WTC11 (cell line): Measurements from ENCODE around the gene ZNF557.

Experiments
- CBFB ChIP-seq: sonication (generic); formaldehyde crosslinking; IDR thresholded peaks from 2 replicates; pipeline ENCODE4 v1.8.1; 2022; ENCODE audit warnings: mild to moderate bottlenecking, low read depth, missing genetic modification reagents
- ELF4 ChIP-seq: sonication (generic); formaldehyde crosslinking; IDR thresholded peaks from 2 replicates; pipeline ENCODE4 v1.8.1; 2022; ENCODE audit warnings: low read depth, mild to moderate bottlenecking, moderate library complexity, missing genetic modification reagents
- ERG ChIP-seq: fragments of 250-450 bp; sonication (Bioruptor Pico); IDR thresholded peaks from 2 replicates; pipeline ENCODE4 v1.8.0; 2021; ENCODE audit warnings: mild to moderate bottlenecking
- ESRRA ChIP-seq: sonication (generic); formaldehyde crosslinking; IDR thresholded peaks from 2 replicates; pipeline ENCODE4 v1.8.1; 2022; ENCODE audit warnings: mild to moderate bottlenecking, missing genetic modification reagents, borderline replicate concordance
- FOXJ3 ChIP-seq: sonication (generic); formaldehyde crosslinking; IDR thresholded peaks from 2 replicates; pipeline ENCODE4 v1.9.0; 2021; ENCODE audit warnings: missing genetic modification reagents, mild to moderate bottlenecking, borderline replicate concordance
- KAT7 ChIP-seq: sonication (generic); formaldehyde crosslinking; IDR thresholded peaks from 2 replicates; pipeline ENCODE4 v1.8.1; 2023; ENCODE audit warnings: missing genetic modification reagents, mild to moderate bottlenecking, borderline replicate concordance
- MAX ChIP-seq: sonication (generic); formaldehyde crosslinking; IDR thresholded peaks from 2 replicates; pipeline ENCODE4 v1.8.0; 2022; ENCODE audit warnings: mild to moderate bottlenecking, missing genetic modification reagents
- NR1H2 ChIP-seq: sonication (generic); formaldehyde crosslinking; IDR thresholded peaks from 2 replicates; pipeline ENCODE4 v1.9.0; 2021; ENCODE audit warnings: mild to moderate bottlenecking, moderate library complexity, missing genetic modification reagents
- SMAD3 ChIP-seq: sonication (generic); formaldehyde crosslinking; IDR thresholded peaks from 2 replicates; pipeline ENCODE4 v1.8.0; 2022; ENCODE audit warnings: missing genetic modification reagents, mild to moderate bottlenecking, borderline replicate concordance
- ZNF121 ChIP-seq: sonication (generic); formaldehyde crosslinking; IDR thresholded peaks from 2 replicates; pipeline ENCODE4 v1.8.0; 2023; ENCODE audit warnings: missing genetic modification reagents
- ZNF263 ChIP-seq: sonication (generic); formaldehyde crosslinking; IDR thresholded peaks from 2 replicates; pipeline ENCODE4 v1.8.1; 2022; ENCODE audit warnings: low read depth, mild to moderate bottlenecking, moderate library complexity, missing genetic modification reagents
- TF ChIP-seq, protein P1 (sequence below): fragments of 200-600 bp; IDR thresholded peaks from 2 replicates; pipeline ENCODE4 v1.8.0; 2022; ENCODE audit warnings: antibody characterized with exemption
- TF ChIP-seq, protein P2 (sequence below): sonication (generic); formaldehyde crosslinking; IDR thresholded peaks from 2 replicates; pipeline ENCODE4 v1.8.0; 2022; ENCODE audit warnings: mild to moderate bottlenecking, missing genetic modification reagents

DNA sequence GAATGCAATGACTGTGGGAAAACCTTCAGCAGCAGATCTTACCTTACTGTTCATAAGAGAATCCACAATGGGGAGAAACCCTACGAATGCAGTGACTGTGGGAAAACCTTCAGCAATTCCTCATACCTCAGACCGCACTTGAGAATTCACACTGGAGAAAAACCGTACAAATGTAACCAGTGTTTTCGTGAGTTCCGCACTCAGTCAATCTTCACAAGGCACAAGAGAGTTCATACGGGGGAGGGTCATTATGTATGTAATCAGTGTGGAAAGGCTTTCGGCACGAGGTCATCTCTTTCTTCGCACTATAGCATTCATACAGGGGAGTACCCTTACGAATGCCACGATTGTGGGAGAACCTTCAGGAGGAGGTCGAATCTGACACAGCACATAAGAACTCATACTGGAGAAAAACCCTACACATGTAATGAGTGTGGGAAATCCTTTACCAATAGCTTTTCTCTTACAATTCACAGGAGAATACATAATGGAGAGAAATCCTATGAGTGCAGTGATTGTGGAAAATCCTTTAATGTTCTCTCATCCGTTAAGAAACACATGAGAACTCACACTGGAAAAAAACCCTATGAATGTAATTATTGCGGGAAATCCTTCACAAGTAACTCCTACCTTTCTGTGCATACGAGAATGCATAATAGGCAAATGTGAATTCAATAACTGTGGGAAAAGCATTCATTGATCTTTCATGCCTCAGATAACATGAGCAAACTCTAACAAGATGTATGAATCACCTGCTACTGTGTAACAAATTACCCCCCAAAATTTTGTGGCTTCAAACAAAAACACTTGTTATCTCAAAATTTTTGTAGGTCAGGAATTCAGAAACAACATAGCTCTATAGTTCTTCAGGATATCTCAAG, 13.8 kb downstream of the ZNF557 start:
- TF ChIP-seq, protein P1, sequence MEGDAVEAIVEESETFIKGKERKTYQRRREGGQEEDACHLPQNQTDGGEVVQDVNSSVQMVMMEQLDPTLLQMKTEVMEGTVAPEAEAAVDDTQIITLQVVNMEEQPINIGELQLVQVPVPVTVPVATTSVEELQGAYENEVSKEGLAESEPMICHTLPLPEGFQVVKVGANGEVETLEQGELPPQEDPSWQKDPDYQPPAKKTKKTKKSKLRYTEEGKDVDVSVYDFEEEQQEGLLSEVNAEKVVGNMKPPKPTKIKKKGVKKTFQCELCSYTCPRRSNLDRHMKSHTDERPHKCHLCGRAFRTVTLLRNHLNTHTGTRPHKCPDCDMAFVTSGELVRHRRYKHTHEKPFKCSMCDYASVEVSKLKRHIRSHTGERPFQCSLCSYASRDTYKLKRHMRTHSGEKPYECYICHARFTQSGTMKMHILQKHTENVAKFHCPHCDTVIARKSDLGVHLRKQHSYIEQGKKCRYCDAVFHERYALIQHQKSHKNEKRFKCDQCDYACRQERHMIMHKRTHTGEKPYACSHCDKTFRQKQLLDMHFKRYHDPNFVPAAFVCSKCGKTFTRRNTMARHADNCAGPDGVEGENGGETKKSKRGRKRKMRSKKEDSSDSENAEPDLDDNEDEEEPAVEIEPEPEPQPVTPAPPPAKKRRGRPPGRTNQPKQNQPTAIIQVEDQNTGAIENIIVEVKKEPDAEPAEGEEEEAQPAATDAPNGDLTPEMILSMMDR = no peak
- TF ChIP-seq MAX = no peak
- TF ChIP-seq KAT7 (CRISPR knock-in tag) = no peak
- TF ChIP-seq, protein P2, sequence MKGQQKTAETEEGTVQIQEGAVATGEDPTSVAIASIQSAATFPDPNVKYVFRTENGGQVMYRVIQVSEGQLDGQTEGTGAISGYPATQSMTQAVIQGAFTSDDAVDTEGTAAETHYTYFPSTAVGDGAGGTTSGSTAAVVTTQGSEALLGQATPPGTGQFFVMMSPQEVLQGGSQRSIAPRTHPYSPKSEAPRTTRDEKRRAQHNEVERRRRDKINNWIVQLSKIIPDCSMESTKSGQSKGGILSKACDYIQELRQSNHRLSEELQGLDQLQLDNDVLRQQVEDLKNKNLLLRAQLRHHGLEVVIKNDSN (CRISPR knock-in tag) = no peak
- TF ChIP-seq CBFB (CRISPR knock-in tag) = no peak
- no peak for TF ChIP-seq ERG (CRISPR knock-in tag)
- no peak for TF ChIP-seq ELF4 (CRISPR knock-in tag)
- no peak for TF ChIP-seq ZNF263 (CRISPR knock-in tag)
- no peak for TF ChIP-seq SMAD3 (CRISPR knock-in tag)
- TF ChIP-seq FOXJ3 (CRISPR knock-in tag) = no peak
- TF ChIP-seq ZNF121 = no peak
- no peak for TF ChIP-seq NR1H2 (CRISPR knock-in tag)
- TF ChIP-seq ESRRA (CRISPR knock-in tag) = no peak
